Measurements from ENCODE around the gene ENO3. TPM values are rescaled to one million over a fixed set of nuclear protein-coding genes. Genes with fewer than 3 reads are reported as not detected.
A peak's percentile ranks its signal among the peaks of the same experiment; 100 is the strongest.

ENO3 gene
- total RNA-seq, 1 donor from 2014 or later = 25.3 TPM

- H3K27me3 Mint-ChIP-seq (ENCODE audit: low read depth) = no peaks in the 10 kb centered on the region
- no peaks in the 10 kb centered on the region for H3K9me3 Mint-ChIP-seq
- no peaks in the 10 kb centered on the region for H3K36me3 Mint-ChIP-seq
- peak overlapping the region; percentile 89 for H3K27ac Mint-ChIP-seq
- TF ChIP-seq CTCF (IDR thresholded peaks at IDR 0.05; ENCODE audit: unreplicated experiment) = no peak
- peak overlapping the region; percentile 81 for H3K4me3 Mint-ChIP-seq
- no peak for DNase-seq (ENCODE audit: low spot score in 2 of 2, unreplicated experiment in 2 of 2)
- H3K4me1 Mint-ChIP-seq = peaks cover 27% of the 10 kb centered on the region
These were observed 37.0 kb downstream of the ENO3 start for GRCh38 chr17:4987767-4988567.

GRCh38 chr17:4994081-4994595, 43.2 kb downstream of the ENO3 start:
- no peaks in the 10 kb centered on the region for H3K36me3 Mint-ChIP-seq
- peaks cover 14% of the 10 kb centered on the region for H3K4me1 Mint-ChIP-seq
- H3K4me3 Mint-ChIP-seq = no peak overlapping the region
- DNase-seq (ENCODE audit: low spot score in 2 of 2, unreplicated experiment in 2 of 2) = no peak
- TF ChIP-seq CTCF (IDR thresholded peaks at IDR 0.05; ENCODE audit: unreplicated experiment) = no peak
- no peaks in the 10 kb centered on the region for H3K9me3 Mint-ChIP-seq
- H3K27me3 Mint-ChIP-seq (ENCODE audit: low read depth) = peaks cover 5% of the 10 kb centered on the region
- H3K27ac Mint-ChIP-seq = no peak overlapping the region

GRCh38 chr17:4997302-4998026, 46.5 kb downstream of the ENO3 start, which contains the start of the genes INCA1 and KIF1C:
Gene INCA1, minus strand, starts transcription at chr17:4997522. Its CDS starts 3,085 bp downstream, at chr17:4994437.
Gene KIF1C, plus strand, starts transcription at chr17:4997950. Its CDS starts 2,297 bp downstream, at chr17:5000247.
- TF ChIP-seq CTCF (IDR thresholded peaks at IDR 0.05; ENCODE audit: unreplicated experiment) = peak; percentile 14
- peak within 1 kb of the TSS; percentile 86 for H3K4me3 Mint-ChIP-seq
- H3K27me3 Mint-ChIP-seq (ENCODE audit: low read depth) = peaks cover 5% of the 10 kb centered on the region
- H3K9me3 Mint-ChIP-seq = no peaks in the 10 kb centered on the region
- DNase-seq (ENCODE audit: low spot score in 2 of 2, unreplicated experiment in 2 of 2) = peak; percentile 89 to 94
- peaks cover 13% of the 10 kb centered on the region for H3K36me3 Mint-ChIP-seq
- H3K27ac Mint-ChIP-seq = peak within 1 kb of the TSS; percentile 87
- peaks cover 16% of the 10 kb centered on the region for H3K4me1 Mint-ChIP-seq

GRCh38 chr17:4998027-4998731, 47.3 kb downstream of the ENO3 start:
- peaks cover 16% of the 10 kb centered on the region for H3K4me1 Mint-ChIP-seq
- peaks cover 13% of the 10 kb centered on the region for H3K36me3 Mint-ChIP-seq
- TF ChIP-seq CTCF (IDR thresholded peaks at IDR 0.05; ENCODE audit: unreplicated experiment) = no peak
- H3K27ac Mint-ChIP-seq = peak overlapping the region; percentile 77
- peak; percentile 59 to 76 for DNase-seq (ENCODE audit: low spot score in 2 of 2, unreplicated experiment in 2 of 2)
- peaks cover 5% of the 10 kb centered on the region for H3K27me3 Mint-ChIP-seq (ENCODE audit: low read depth)
- peak overlapping the region; percentile 86 for H3K4me3 Mint-ChIP-seq
- no peaks in the 10 kb centered on the region for H3K9me3 Mint-ChIP-seq

- no peak for DNase-seq (ENCODE audit: low spot score in 2 of 2, unreplicated experiment in 2 of 2)
- Mint-ChIP-seq H3K36me3 (peaks cover 17% of the 10 kb centered on the region), H3K4me3 (peak overlapping the region; percentile 86), H3K4me1 (peaks cover 16% of the 10 kb centered on the region), H3K27ac (peak overlapping the region; percentile 30), H3K27me3 (ENCODE audit: low read depth) (peaks cover 5% of the 10 kb centered on the region), H3K9me3 (no peaks in the 10 kb centered on the region)
- TF ChIP-seq CTCF (IDR thresholded peaks at IDR 0.05; ENCODE audit: unreplicated experiment) = no peak
These were observed 48.0 kb downstream of the ENO3 start for GRCh38 chr17:4998732-4999429.
